ENCODE results near the gene CDKAL1.

GRCh38 chr6:20548264-20548663 is 14.0 kb downstream of the CDKAL1 start:
- TF ChIP-seq CTCF (IDR thresholded peaks at IDR 0.05) (no peak), POLR2A (IDR thresholded peaks at IDR 0.05) (no peak), POLR2AphosphoS5 (IDR thresholded peaks at IDR 0.05) (no peak)
